ENCODE data around the gene KDM1A. TPM values are rescaled to one million over a fixed set of nuclear protein-coding genes. Genes with fewer than 3 reads are reported as not detected.
A peak's percentile ranks its signal among the peaks of the same experiment; 100 is the strongest.

Gene KDM1A
- total and polyA plus RNA-seq, 7 experiments from 2014 or later, result 40.6 to 62.1 (median 48.4) TPM

DNA sequence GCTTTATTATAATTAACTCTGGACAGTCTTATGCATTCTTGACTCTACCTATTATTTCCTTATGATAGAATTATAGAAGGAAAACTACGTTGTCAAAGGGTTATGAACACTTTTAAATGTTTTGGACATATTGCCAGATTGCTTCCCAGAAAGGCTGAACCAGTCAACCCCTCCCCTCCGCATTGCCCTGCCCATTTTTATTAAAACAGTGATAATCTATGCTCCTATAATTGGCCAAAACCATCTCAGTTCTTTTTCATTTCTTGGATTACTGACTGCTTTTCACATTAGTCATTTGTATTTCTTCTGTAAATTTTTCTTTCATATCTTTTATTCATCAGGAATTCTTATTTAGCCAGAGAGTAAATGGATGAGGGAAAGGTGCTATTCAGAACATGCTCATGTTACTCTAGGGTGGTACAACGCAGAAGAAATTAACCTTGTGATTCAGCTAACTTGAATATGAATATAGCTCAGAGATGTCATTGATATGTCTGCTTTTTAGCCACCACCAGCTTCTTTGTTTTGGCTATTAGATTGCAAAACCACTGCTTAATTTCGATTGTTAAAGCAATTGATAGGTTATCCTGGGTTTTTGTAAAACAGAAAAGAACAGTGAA is 32.1 kb downstream of the KDM1A start:
- Mint-ChIP-seq H3K27ac (peak overlapping the region in 1 of 9 donors; percentile 51), H3K27me3 (no peaks in the 10 kb centered on the region), H3K9me3 (no peaks in the 10 kb centered on the region), H3K4me1 (peaks cover 2 to 14% (median 6%) of the 10 kb centered on the region in 7 donors), H3K36me3 (peaks cover 0 to 42% (median 12%) of the 10 kb centered on the region in 5 donors), H3K4me3 (no peak overlapping the region)
- Histone ChIP-seq H3K36me3 (ENCODE audit: control insufficient read depth in 2 of 3, insufficient read depth in 3 of 3, low read length in 3 of 3) (peaks cover 0 to 30% (median 0%) of the 10 kb centered on the region in 3 experiments), H3K4me1 (ENCODE audit: control insufficient read depth in 2 of 2, insufficient read depth in 2 of 2, low read length in 2 of 2) (no peaks in the 10 kb centered on the region), H3K4me3 (ENCODE audit: low read length) (no peak overlapping the region), H3K9me3 (ENCODE audit: control insufficient read depth in 2 of 3, low read length in 3 of 3) (no peaks in the 10 kb centered on the region), H3K27ac (ENCODE audit: low read depth, low read length) (no peak overlapping the region), H3K27me3 (ENCODE audit: control insufficient read depth in 2 of 2, insufficient read depth in 2 of 2, low read length in 2 of 2) (no peaks in the 10 kb centered on the region)
- intact Hi-C loops (cut with micrococcal nuclease), result no loop called here
- ATAC-seq (no peak), DNase-seq (no peak)
- POLR2A ChIA-PET, result interaction anchor here (1.1 kb wide), 1 partner anchor 14 kb away, joined by 3 read pairs; no protein-coding TSS in a partner anchor
- CTCF ChIA-PET, result interaction anchor here (1.0 kb wide), 1 partner anchor 133 kb away, joined by 3 read pairs; no protein-coding TSS in a partner anchor

DNA sequence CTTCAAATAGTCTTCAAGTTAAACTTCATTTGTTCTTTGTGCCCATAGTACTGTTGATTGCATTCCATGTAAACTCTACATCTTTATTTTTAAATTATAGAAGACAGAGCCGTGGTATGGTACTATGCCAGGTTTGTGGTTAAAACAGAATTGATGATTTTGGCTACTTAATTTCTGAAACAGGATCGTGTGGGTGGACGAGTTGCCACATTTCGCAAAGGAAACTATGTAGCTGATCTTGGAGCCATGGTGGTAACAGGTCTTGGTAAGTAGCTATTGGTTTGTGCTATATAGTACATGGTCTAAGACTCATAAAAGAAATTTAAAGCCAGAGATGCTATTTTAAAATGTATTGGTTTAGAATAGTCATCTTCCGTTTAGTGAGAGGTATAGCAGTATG is 38.0 kb downstream of the KDM1A start:
- Histone ChIP-seq H3K4me3 (ENCODE audit: low read length) (no peak overlapping the region), H3K36me3 (ENCODE audit: control insufficient read depth in 2 of 3, insufficient read depth in 3 of 3, low read length in 3 of 3) (peaks cover 0 to 67% (median 4%) of the 10 kb centered on the region in 3 experiments), H3K4me1 (ENCODE audit: control insufficient read depth in 2 of 2, insufficient read depth in 2 of 2, low read length in 2 of 2) (no peaks in the 10 kb centered on the region), H3K27ac (ENCODE audit: low read depth, low read length) (no peak overlapping the region), H3K9me3 (ENCODE audit: control insufficient read depth in 2 of 3, low read length in 3 of 3) (no peaks in the 10 kb centered on the region), H3K27me3 (ENCODE audit: control insufficient read depth in 2 of 2, insufficient read depth in 2 of 2, low read length in 2 of 2) (no peaks in the 10 kb centered on the region)
- peaks cover 0 to 7% (median 0%) of the 10 kb centered on the region in 7 donors for H3K4me1 Mint-ChIP-seq
- intact Hi-C loops (cut with micrococcal nuclease), result no loop called here
- H3K27me3 Mint-ChIP-seq, result no peaks in the 10 kb centered on the region
- H3K27ac Mint-ChIP-seq, result no peak overlapping the region
- ChIA-PET POLR2A (no interaction called here), CTCF (interaction anchor here (1.6 kb wide), 1 partner anchor 42 kb away, joined by 3 read pairs; no protein-coding TSS in a partner anchor)
- no peaks in the 10 kb centered on the region for H3K9me3 Mint-ChIP-seq
- peaks cover 10 to 61% (median 27%) of the 10 kb centered on the region in 5 donors for H3K36me3 Mint-ChIP-seq
- ATAC-seq (no peak), DNase-seq (no peak)
- no peak overlapping the region for H3K4me3 Mint-ChIP-seq

DNA sequence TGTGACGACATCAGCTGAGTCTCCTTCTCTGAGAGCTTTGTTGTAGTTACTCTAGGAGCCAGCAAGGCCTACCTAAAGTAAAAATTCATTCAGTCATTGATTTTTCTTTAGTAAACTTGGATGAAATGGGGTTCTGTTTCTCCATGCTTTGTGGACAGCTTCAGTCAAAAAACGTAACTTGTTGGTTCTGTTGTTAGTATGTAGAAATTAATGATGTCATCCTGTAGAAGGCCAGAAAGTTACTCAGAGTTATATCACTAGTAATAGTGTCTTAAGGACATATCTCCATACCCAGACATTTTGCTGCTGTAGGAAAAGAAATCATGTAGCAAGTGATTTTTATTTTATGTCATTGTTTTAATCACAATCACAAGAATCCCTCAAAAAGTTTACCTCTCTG is 43.0 kb downstream of the KDM1A start:
- no peaks in the 10 kb centered on the region for H3K27me3 Mint-ChIP-seq
- H3K36me3 ChIP-seq (ENCODE audit: control insufficient read depth in 2 of 3, insufficient read depth in 3 of 3, low read length in 3 of 3), result peaks cover 0 to 80% (median 6%) of the 10 kb centered on the region in 3 experiments
- ChIA-PET POLR2A (no interaction called here), CTCF (no interaction called here)
- no peaks in the 10 kb centered on the region for H3K4me1 ChIP-seq (ENCODE audit: control insufficient read depth in 2 of 2, insufficient read depth in 2 of 2, low read length in 2 of 2)
- H3K4me3 ChIP-seq (ENCODE audit: low read length), result no peak overlapping the region
- H3K9me3 ChIP-seq (ENCODE audit: control insufficient read depth in 2 of 3, low read length in 3 of 3), result no peaks in the 10 kb centered on the region
- DNase-seq (no peak), ATAC-seq (no peak)
- no peaks in the 10 kb centered on the region for H3K9me3 Mint-ChIP-seq
- no peaks in the 10 kb centered on the region for H3K27me3 ChIP-seq (ENCODE audit: control insufficient read depth in 2 of 2, insufficient read depth in 2 of 2, low read length in 2 of 2)
- intact Hi-C loops (cut with micrococcal nuclease), result no loop called here
- H3K4me1 Mint-ChIP-seq, result peaks cover 0 to 7% (median 0%) of the 10 kb centered on the region in 7 donors
- no peak overlapping the region for H3K27ac ChIP-seq (ENCODE audit: low read depth, low read length)
- H3K4me3 Mint-ChIP-seq, result no peak overlapping the region
- no peak overlapping the region for H3K27ac Mint-ChIP-seq
- H3K36me3 Mint-ChIP-seq, result peaks cover 13 to 52% (median 25%) of the 10 kb centered on the region in 5 donors

DNA sequence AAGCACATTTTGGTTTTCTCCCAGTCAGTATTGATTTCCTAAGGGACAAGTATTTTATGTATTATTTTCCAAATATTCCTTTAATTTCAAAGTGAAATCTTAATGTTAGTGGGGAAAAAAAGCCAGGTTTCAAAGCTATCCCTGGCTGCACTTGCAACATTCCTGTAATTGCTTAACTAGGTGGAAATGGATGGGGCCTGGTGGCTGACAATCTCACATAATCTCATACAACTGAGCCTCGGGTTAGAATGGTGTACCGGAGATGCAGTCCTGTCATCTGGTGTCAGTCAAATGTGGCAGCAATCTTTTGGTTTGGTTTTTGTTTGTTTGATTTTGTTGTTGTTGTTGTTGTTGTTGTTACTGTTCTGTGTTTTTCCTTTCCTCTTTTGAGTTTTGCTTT is 46.1 kb downstream of the KDM1A start:
- peak overlapping the region in 2 of 9 donors; percentile 3 to 72 for H3K27ac Mint-ChIP-seq
- Histone ChIP-seq H3K9me3 (ENCODE audit: control insufficient read depth in 2 of 3, low read length in 3 of 3) (no peaks in the 10 kb centered on the region), H3K27ac (ENCODE audit: low read depth, low read length) (no peak overlapping the region), H3K4me3 (ENCODE audit: low read length) (no peak overlapping the region), H3K36me3 (ENCODE audit: control insufficient read depth in 2 of 3, insufficient read depth in 3 of 3, low read length in 3 of 3) (peaks cover 0 to 71% (median 12%) of the 10 kb centered on the region in 3 experiments), H3K27me3 (ENCODE audit: control insufficient read depth in 2 of 2, insufficient read depth in 2 of 2, low read length in 2 of 2) (no peaks in the 10 kb centered on the region), H3K4me1 (ENCODE audit: control insufficient read depth in 2 of 2, insufficient read depth in 2 of 2, low read length in 2 of 2) (no peaks in the 10 kb centered on the region)
- CTCF ChIA-PET, result no interaction called here
- ATAC-seq (no peak), DNase-seq (no peak)
- H3K36me3 Mint-ChIP-seq, result peaks cover 3 to 46% (median 22%) of the 10 kb centered on the region in 5 donors
- POLR2A ChIA-PET, result no interaction called here
- intact Hi-C loops (cut with micrococcal nuclease), result no loop called here
- H3K4me3 Mint-ChIP-seq, result no peak overlapping the region
- no peaks in the 10 kb centered on the region for H3K27me3 Mint-ChIP-seq
- H3K9me3 Mint-ChIP-seq, result no peaks in the 10 kb centered on the region
- H3K4me1 Mint-ChIP-seq, result peaks cover 0 to 6% (median 0%) of the 10 kb centered on the region in 7 donors

DNA sequence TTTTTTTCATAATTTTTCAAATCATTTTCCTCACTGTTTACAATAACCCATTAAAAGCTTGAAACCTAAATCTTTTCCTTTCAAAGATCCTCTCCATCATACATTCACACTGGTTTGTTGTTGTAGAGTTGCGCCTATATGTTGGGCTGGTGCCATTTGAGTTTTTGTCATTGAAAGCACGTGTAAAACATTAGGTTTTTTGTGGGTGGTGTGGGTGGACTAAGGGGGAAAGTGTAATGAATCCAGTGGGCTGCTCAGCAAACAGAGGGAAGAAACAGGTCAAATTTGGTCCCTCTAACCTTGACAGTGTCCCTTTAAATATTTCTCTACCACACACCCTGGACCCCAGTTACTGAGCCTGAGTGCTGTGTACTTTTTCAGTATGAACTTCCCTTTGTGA is 46.8 kb downstream of the KDM1A start:
- POLR2A ChIA-PET, result no interaction called here
- DNase-seq (no peak), ATAC-seq (no peak)
- Histone ChIP-seq H3K4me3 (ENCODE audit: low read length) (no peak overlapping the region), H3K27me3 (ENCODE audit: control insufficient read depth in 2 of 2, insufficient read depth in 2 of 2, low read length in 2 of 2) (no peaks in the 10 kb centered on the region), H3K4me1 (ENCODE audit: control insufficient read depth in 2 of 2, insufficient read depth in 2 of 2, low read length in 2 of 2) (no peaks in the 10 kb centered on the region), H3K9me3 (ENCODE audit: control insufficient read depth in 2 of 3, low read length in 3 of 3) (no peaks in the 10 kb centered on the region), H3K27ac (ENCODE audit: low read depth, low read length) (no peak overlapping the region), H3K36me3 (ENCODE audit: control insufficient read depth in 2 of 3, insufficient read depth in 3 of 3, low read length in 3 of 3) (peaks cover 0 to 69% (median 12%) of the 10 kb centered on the region in 3 experiments)
- H3K4me1 Mint-ChIP-seq, result peaks cover 0 to 6% (median 0%) of the 10 kb centered on the region in 7 donors
- no peaks in the 10 kb centered on the region for H3K9me3 Mint-ChIP-seq
- peak overlapping the region in 1 of 9 donors; percentile 72 for H3K27ac Mint-ChIP-seq
- CTCF ChIA-PET, result interaction anchor here (1.0 kb wide), 1 partner anchor 118 kb away, joined by 3 read pairs; no protein-coding TSS in a partner anchor
- peaks cover 3 to 46% (median 21%) of the 10 kb centered on the region in 5 donors for H3K36me3 Mint-ChIP-seq
- no peaks in the 10 kb centered on the region for H3K27me3 Mint-ChIP-seq
- no peak overlapping the region for H3K4me3 Mint-ChIP-seq
- intact Hi-C loops (cut with micrococcal nuclease), result no loop called here

DNA sequence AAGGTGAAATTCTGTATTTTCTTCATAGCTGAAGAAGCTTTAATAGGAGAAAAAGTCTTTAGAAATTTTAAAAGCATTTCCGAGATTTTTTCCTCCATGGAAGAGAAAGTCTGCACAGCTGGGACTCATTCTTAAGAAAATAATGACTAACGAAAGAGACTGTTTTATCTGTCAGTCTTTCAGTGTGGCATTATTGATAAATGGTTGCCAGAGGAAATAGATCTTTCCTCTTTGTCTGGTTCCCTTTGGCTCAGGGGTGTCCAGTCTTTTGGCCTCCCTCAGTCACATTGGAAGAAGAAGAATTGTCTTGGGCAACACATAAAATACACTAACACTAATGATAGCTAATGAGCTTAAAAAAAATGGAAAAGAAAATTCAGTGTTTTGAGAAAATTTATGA is 49.9 kb downstream of the KDM1A start:
- H3K4me1 ChIP-seq (ENCODE audit: control insufficient read depth in 2 of 2, insufficient read depth in 2 of 2, low read length in 2 of 2), result no peaks in the 10 kb centered on the region
- no peaks in the 10 kb centered on the region for H3K27me3 Mint-ChIP-seq
- H3K4me1 Mint-ChIP-seq, result peaks cover 0 to 6% (median 0%) of the 10 kb centered on the region in 7 donors
- CTCF ChIA-PET, result interaction anchor here (1.1 kb wide), 1 partner anchor 92 kb away, joined by 4 read pairs; no protein-coding TSS in a partner anchor
- intact Hi-C loops (cut with micrococcal nuclease), result no loop called here
- H3K9me3 Mint-ChIP-seq, result no peaks in the 10 kb centered on the region
- H3K36me3 ChIP-seq (ENCODE audit: control insufficient read depth in 2 of 3, insufficient read depth in 3 of 3, low read length in 3 of 3), result peaks cover 0 to 75% (median 12%) of the 10 kb centered on the region in 3 experiments
- ATAC-seq (no peak), DNase-seq (no peak)
- no peaks in the 10 kb centered on the region for H3K27me3 ChIP-seq (ENCODE audit: control insufficient read depth in 2 of 2, insufficient read depth in 2 of 2, low read length in 2 of 2)
- H3K4me3 Mint-ChIP-seq, result no peak overlapping the region
- H3K36me3 Mint-ChIP-seq, result peaks cover 4 to 59% (median 25%) of the 10 kb centered on the region in 5 donors
- H3K27ac Mint-ChIP-seq, result no peak overlapping the region
- POLR2A ChIA-PET, result no interaction called here
- no peaks in the 10 kb centered on the region for H3K9me3 ChIP-seq (ENCODE audit: control insufficient read depth in 2 of 3, low read length in 3 of 3)
- H3K27ac ChIP-seq (ENCODE audit: low read depth, low read length), result no peak overlapping the region
- no peak overlapping the region for H3K4me3 ChIP-seq (ENCODE audit: low read length)

All from naive thymus-derived CD4-positive, alpha-beta T cell (primary cell).